PC-9 (cell line): ENCODE results near the gene YWHAG. TPM values are rescaled to one million over a fixed set of nuclear protein-coding genes. Genes with fewer than 3 reads are reported as not detected.
"Not testable (repeated sequence)": the region's sequence is repeated elsewhere in the genome, so short reads cannot be mapped to it uniquely, and the experiment has no call there.

ENCODE experiments used
- BruUV-seq: library from RNA; stranded (reverse); fragments of 400-500 nt; replicated peaks from 2 replicates; lab custom pipeline; 2021; lab: Mats Ljungman, UMichigan
- CTCF ChIA-PET: fragments of 300-600 bp; sonication (Branson Sonifier 250); formaldehyde crosslinking; loops from one replicate; lab custom pipeline; 2022; ENCODE audit warnings: antibody characterized with exemption; lab: Charles Lee
- POLR2A ChIA-PET: fragments of 300-600 bp; sonication (Branson Sonifier 250); formaldehyde crosslinking; loops from one replicate; lab custom pipeline; 2022; ENCODE audit warnings: antibody characterized with exemption; ENCODE audit not compliant: unreplicated experiment; lab: Charles Lee
- DNase-seq, 2 experiments: peaks; one replicate each; pipeline versions ENCODE4 v3.0.0 to v3.0.0-alpha.2; 2015 to 2022; ENCODE audit warnings: mixed read lengths in 1 of 2
- H2AFZ ChIP-seq: fragments of 200-600 bp; sonication (generic); 2 replicates; pipeline ENCODE4 v1.8.1; 2017; ENCODE audit warnings: antibody characterized with exemption
- H3F3A ChIP-seq: fragments of 200-600 bp; sonication (generic); 2 replicates; pipeline ENCODE4 v1.8.1; 2017; ENCODE audit warnings: antibody characterized with exemption, mild to moderate bottlenecking, low read depth; ENCODE audit not compliant: insufficient read depth
- H3K27ac ChIP-seq: fragments of 200-600 bp; sonication (generic); 2 replicates; pipeline ENCODE4 v1.6.1; 2016; ENCODE audit warnings: mixed run types
- H3K27me3 ChIP-seq: fragments of 200-600 bp; sonication (generic); 2 replicates; pipeline ENCODE4 v1.6.1; 2016; ENCODE audit warnings: low read depth, mixed run types; ENCODE audit not compliant: insufficient read depth
- H3K36me3 ChIP-seq: fragments of 200-600 bp; sonication (generic); 2 replicates; pipeline ENCODE4 v1.6.1; 2016; ENCODE audit warnings: low read depth, mixed run types
- H3K4me1 ChIP-seq: fragments of 200-600 bp; sonication (generic); replicated peaks from 2 replicates; pipeline ENCODE4 v1.6.1; 2016; ENCODE audit warnings: mixed run types; ENCODE audit not compliant: insufficient read depth
- H3K4me2 ChIP-seq: fragments of 200-600 bp; sonication (generic); 2 replicates; pipeline ENCODE4 v1.6.1; 2017; ENCODE audit warnings: mixed run types
- H3K4me3 ChIP-seq: fragments of 200-600 bp; sonication (generic); 2 replicates; pipeline ENCODE4 v1.6.1; 2016; ENCODE audit warnings: mixed run types
- H3K79me2 ChIP-seq: fragments of 200-600 bp; sonication (generic); 2 replicates; pipeline ENCODE4 v1.6.1; 2017; ENCODE audit warnings: low read depth, mixed run types
- H3K9me2 ChIP-seq: fragments of 200-600 bp; sonication (generic); 2 replicates; pipeline ENCODE4 v1.8.1; 2017; ENCODE audit warnings: mild to moderate bottlenecking; ENCODE audit not compliant: insufficient read depth
- H3K9me3 ChIP-seq: fragments of 200-600 bp; sonication (generic); 2 replicates; pipeline ENCODE4 v1.8.1; 2016; ENCODE audit warnings: low read depth; ENCODE audit not compliant: insufficient read depth
- H4K20me1 ChIP-seq: fragments of 200-600 bp; sonication (generic); 2 replicates; pipeline ENCODE4 v1.8.1; 2017; ENCODE audit not compliant: insufficient read depth
- EZH2 ChIP-seq: fragments of 200-600 bp; sonication (generic); IDR thresholded peaks from 2 replicates; pipeline ENCODE4 v1.8.0; 2017; ENCODE audit warnings: antibody characterized with exemption, low read depth
- intact Hi-C: fragments of 100-400 bp; cut with micrococcal nuclease; formaldehyde crosslinking; loops from one replicate; pipeline ENCODE4 v1.10.0; 2022; ENCODE audit not compliant: unreplicated experiment
- total RNA-seq: library from RNA; stranded (reverse); gene quantifications from 2 replicates; pipeline ENCODE4 v1.2.3, GENCODE V29; 2021
- TF ChIP-seq, protein P1 (sequence below): fragments of 200-600 bp; sonication (generic); conservative IDR thresholded peaks from 2 replicates; pipeline ENCODE4 v1.6.1; 2017; ENCODE audit warnings: mixed run types, antibody characterized with exemption, mild to moderate bottlenecking, moderate library complexity

The YWHAG gene
- total RNA-seq, 1 experiment from 2014 or later = 250 TPM

DNA sequence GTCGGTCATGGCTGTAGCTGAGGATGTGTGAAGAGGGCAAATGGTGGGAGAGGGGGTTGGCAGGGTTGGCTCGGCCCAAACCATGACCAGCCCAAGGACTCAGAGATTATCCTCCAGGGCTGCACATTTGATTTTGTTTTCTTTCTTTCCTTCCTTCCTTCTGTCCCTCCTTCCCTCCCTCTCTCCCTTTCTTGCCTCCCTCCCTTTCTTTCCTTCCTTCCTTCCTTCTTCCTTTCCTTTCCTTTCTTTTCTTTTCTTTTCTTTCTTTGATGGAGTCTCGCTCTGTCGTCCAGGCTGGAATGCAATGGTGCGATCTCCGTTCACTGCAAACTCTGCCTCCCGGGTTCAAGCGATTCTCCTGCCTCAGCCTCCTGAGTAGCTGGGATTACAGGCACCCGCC lies 46.9 kb upstream of the YWHAG start:
- ChIA-PET CTCF (no interaction called here), POLR2A (no interaction called here)
- intact Hi-C loops = no loop called here
- Histone ChIP-seq H3K4me3 (no peak overlapping the region), H3K4me2 (no peak overlapping the region), H3K9me3 (no peaks in the 10 kb centered on the region), H3K27ac (no peak overlapping the region), H3K36me3 (no peaks in the 10 kb centered on the region), H2AFZ (no peak overlapping the region), H3K4me1 (peaks cover 9% of the 10 kb centered on the region; the same call in 1 of the 2 replicates), H3K27me3 (no peaks in the 10 kb centered on the region), H3K9me2 (no peaks in the 10 kb centered on the region), H4K20me1 (no peaks in the 10 kb centered on the region), H3F3A (0 out of 2 replicates have a peak, but pooled peaks cover 3% of the 10 kb centered on the region), H3K79me2 (no peaks in the 10 kb centered on the region)
- no peak for DNase-seq
- BruUV-seq = no TSS peak
- TF ChIP-seq, protein P1, sequence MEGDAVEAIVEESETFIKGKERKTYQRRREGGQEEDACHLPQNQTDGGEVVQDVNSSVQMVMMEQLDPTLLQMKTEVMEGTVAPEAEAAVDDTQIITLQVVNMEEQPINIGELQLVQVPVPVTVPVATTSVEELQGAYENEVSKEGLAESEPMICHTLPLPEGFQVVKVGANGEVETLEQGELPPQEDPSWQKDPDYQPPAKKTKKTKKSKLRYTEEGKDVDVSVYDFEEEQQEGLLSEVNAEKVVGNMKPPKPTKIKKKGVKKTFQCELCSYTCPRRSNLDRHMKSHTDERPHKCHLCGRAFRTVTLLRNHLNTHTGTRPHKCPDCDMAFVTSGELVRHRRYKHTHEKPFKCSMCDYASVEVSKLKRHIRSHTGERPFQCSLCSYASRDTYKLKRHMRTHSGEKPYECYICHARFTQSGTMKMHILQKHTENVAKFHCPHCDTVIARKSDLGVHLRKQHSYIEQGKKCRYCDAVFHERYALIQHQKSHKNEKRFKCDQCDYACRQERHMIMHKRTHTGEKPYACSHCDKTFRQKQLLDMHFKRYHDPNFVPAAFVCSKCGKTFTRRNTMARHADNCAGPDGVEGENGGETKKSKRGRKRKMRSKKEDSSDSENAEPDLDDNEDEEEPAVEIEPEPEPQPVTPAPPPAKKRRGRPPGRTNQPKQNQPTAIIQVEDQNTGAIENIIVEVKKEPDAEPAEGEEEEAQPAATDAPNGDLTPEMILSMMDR = no peak
- no peak for TF ChIP-seq EZH2

DNA sequence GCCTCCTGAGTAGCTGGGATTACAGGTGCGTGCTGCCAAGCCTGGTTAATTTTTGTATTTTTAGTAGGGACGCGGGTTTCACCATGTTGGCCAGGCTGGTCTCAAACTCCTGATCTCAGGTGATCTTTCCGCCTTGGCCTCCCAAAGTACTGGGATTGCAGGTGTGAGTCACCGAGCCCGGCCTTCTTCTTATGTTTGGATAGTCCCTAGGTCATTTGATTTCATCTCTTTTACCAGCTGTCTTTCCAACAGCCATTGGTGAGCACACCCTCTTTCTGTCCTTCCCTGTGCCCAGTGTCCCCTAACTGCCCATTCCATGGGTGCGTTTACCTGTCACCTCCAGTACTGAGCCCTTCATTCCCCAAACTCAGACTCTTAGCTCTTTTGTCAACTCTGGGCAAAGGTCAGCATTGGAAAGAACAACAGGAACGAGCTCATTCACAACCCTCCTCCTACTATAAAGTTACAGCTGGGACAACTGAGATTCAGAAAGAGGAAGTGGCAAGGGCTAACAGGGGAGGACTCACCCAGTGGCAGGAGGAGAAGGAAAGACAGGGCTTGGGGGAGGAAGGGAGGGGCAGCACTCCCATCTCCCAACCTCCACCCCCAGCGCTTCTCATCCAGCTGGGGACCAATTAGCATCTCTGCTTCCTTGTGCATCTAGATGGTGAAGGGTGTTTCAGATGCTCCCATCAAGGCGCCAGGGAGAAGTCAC lies 45.1 kb upstream of the YWHAG start:
- DNase-seq = no peak
- no peak for TF ChIP-seq EZH2
- TF ChIP-seq, protein P1 = no peak
- Histone ChIP-seq H3K4me1 (peaks cover 5% of the 10 kb centered on the region; the same call in 1 of the 2 replicates), H3K4me3 (no peak overlapping the region), H2AFZ (no peak overlapping the region), H4K20me1 (no peaks in the 10 kb centered on the region), H3K27ac (no peak overlapping the region), H3K4me2 (no peak overlapping the region), H3K27me3 (no peaks in the 10 kb centered on the region), H3K79me2 (no peaks in the 10 kb centered on the region), H3K9me2 (no peaks in the 10 kb centered on the region), H3K36me3 (no peaks in the 10 kb centered on the region), H3K9me3 (no peaks in the 10 kb centered on the region), H3F3A (0 out of 2 replicates have a peak, but pooled peaks cover 3% of the 10 kb centered on the region)
- ChIA-PET POLR2A (interaction anchor here (0.5 kb wide), 1 partner anchor 39 kb away, joined by 5 read pairs; no protein-coding TSS in a partner anchor), CTCF (no interaction called here)
- intact Hi-C loops = no loop called here
- BruUV-seq = no TSS peak

DNA sequence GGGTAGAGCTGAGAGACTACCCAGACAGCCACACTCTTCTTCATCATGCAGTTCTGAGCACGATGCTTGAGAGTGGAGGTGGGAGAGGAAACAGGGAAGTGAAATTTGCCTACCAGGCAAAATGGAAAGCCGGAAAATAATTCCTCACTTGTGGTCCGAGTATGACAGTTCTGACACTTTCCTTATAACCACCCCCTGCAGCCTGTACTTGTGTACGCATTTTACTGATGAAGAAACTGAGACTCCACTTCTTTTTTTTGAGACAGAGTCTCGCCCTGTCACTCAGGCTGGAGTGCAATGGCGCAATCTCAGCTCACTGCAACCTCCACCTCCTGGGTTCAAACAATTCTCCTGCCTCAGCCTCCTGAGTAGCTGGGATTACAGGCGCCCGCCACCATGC lies 44.3 kb upstream of the YWHAG start:
- H2AFZ ChIP-seq, H3K4me1 ChIP-seq, H3F3A ChIP-seq, CTCF ChIA-PET, DNase-seq, H4K20me1 ChIP-seq, H3K27ac ChIP-seq, POLR2A ChIA-PET, H3K27me3 ChIP-seq, H3K9me2 ChIP-seq, H3K4me3 ChIP-seq, H3K79me2 ChIP-seq, H3K9me3 ChIP-seq, BruUV-seq, H3K36me3 ChIP-seq, H3K4me2 ChIP-seq, intact Hi-C loops: not testable (repeated sequence)
